ENCODE measurements around the gene IMPA2.
"Not testable (repeated sequence)": the region's sequence is repeated elsewhere in the genome, so short reads cannot be mapped to it uniquely, and the experiment has no call there.

The IMPA2 gene

DNA sequence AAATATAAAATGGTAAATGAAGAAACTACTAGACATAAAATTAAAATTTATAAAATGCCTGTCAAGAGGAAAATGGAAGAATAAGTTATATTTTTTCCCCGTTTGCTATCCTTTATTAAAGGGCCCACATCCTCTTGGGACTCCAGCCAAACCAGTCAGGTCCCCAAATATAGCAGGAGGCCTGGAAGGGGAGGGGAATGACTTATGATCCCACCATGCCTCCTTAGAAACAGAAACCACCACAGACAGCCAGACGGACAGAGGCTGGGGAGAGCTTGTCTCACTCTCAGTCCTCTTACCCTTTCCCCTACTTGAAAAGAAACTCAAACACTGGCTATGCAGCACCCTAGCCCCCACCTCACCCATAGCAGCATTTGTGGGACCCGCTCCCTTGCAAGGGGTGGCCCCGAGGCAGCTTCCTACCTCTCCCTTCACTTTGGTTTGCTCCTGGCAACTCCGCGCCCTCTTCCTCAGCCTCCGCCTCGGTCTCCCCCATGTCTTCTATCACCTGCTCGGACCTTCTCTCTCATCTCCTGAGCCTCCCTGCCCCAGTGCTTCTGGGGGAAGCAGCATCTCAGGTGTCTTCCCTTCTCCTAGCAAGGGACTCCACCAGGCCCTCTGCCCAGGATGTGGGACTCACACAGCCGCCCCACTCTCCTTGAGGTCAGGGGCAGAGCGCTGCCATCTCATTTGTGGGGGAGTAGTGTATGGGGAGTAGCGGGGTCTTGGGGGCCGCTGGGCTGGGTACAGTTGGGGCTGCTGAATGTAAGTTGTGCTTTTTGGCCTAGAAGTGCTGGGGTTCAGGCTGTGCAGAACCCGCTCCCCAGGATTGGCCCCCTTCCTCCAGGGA lies 75.0 kb downstream of the IMPA2 start:
- H3K27me3 ChIP-seq (ENCODE audit: low read depth), result no peaks in the 10 kb centered on the region; the same call in 1 of the 2 replicates
- no peak for DNase-seq (ENCODE audit: low spot score in 2 of 2)
- no peak overlapping the region for H3K4me3 ChIP-seq
- no peaks in the 10 kb centered on the region for H3K4me1 ChIP-seq
- no peaks in the 10 kb centered on the region for H3K36me3 ChIP-seq (replicated peaks)
- in situ Hi-C loops (cut with MboI; ENCODE audit: low sequenced_read_pairs), result no loop called here
- H3K9me3 ChIP-seq, result no peaks in the 10 kb centered on the region

DNA sequence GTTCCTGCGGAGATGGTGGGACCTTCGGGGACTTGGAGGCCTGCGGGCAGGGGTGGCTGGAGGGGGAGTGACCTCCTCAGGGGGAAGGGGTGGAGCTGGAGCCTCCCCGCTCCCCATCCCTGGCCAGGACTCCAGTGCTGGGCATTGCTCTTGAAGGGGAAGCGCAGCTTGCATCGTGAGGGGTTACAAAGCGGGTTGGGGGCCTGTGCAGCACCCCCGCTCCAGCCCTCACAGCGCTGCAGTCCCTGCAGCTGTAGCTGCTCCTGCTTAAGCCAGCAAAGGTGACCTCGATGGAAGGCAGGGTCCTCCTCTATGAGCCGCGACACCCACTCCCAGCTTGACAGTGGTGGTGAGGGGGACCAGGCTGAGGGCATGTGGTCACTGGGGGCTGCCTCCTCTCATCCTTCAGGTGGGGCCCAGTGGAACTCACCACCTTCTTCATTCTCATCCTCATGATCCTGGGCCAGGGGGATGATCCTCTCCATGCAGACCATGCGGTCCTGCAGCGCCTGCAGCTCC lies 75.6 kb downstream of the IMPA2 start:
- Histone ChIP-seq H3K9me3 (no peaks in the 10 kb centered on the region), H3K36me3 (replicated peaks) (no peaks in the 10 kb centered on the region), H3K4me3 (no peak overlapping the region), H3K4me1 (no peaks in the 10 kb centered on the region), H3K27me3 (ENCODE audit: low read depth) (no peaks in the 10 kb centered on the region; the same call in 1 of the 2 replicates)
- in situ Hi-C loops (cut with MboI; ENCODE audit: low sequenced_read_pairs), result no loop called here
- DNase-seq (ENCODE audit: low spot score in 2 of 2), result no peak

DNA sequence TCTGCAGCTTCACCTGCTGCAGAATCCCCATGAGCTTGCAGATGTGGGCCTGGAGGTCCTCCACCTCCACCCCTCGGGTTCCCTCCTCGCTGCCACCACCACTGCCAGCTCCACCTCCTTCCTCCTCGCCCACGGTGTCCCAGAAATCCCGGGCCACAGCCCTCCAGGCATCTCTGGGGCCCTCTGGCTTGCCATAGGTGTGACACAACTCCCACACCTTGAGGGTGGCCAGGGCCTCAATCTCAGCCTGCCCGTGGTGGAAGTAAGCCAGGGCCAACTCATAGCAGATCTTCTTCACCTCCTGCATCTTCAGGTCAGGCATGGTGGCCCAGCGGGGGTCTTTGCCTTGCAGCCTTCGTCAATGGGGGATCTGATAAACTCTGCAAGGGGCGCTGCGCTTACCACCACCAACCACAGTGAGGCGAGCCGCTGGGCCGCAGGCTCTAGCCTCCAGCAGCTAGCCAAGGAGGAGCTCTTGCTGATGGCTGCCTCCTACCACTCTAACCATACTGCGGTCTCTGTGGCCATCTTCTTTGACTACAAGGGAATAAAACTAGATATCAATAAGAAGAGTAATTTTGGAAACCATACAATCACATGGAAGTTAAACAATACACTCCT lies 76.2 kb downstream of the IMPA2 start:
- in situ Hi-C loops (cut with MboI; ENCODE audit: low sequenced_read_pairs), result no loop called here
- H3K9me3 ChIP-seq, result no peaks in the 10 kb centered on the region
- no peaks in the 10 kb centered on the region; the same call in 1 of the 2 replicates for H3K27me3 ChIP-seq (ENCODE audit: low read depth)
- H3K4me3 ChIP-seq, result no peak overlapping the region
- no peaks in the 10 kb centered on the region for H3K36me3 ChIP-seq (replicated peaks)
- no peaks in the 10 kb centered on the region for H3K4me1 ChIP-seq
- no peak for DNase-seq (ENCODE audit: low spot score in 2 of 2)

DNA sequence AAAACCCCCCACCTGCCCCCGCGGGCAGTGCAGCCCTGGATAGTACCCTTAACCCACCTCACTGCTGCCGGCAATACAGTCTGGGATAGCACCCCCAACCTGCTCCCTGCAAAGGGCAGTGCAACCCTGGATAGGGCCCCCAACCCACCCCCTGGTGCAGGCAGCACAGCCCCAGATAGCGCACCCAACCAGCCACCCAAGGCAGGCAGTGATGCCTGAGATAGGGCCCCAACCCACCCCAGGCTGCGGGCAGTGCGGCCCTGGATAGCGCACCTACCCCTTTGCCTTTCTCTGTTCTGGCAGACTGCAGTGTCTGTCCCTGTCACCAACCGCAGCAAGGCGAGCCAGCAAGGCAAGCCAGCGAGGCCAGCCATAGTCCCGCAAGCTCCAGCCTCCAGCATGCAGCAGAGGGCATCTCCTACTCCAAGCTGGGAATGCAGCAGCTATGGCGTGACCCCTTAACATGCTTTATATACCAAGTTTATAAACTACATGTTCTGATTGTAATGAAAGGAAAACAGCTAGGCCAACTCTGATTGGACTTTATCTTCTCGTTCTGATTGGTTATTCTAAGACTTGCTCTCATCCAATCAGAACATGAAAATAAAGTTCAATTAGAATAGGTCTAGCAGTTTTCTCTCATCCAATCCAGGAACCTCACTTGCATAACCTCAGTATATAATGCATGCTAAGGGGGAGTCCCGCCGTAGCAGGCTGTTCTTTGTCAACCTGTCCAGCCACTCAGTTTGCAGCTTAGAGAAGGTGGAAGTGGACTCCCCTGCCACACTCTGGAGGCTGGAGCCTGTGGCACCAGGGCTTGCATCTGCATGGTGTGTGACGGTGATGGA lies 78.3 kb downstream of the IMPA2 start:
- no peaks in the 10 kb centered on the region for H3K4me1 ChIP-seq
- no peak for DNase-seq (ENCODE audit: low spot score in 2 of 2)
- no peak overlapping the region for H3K4me3 ChIP-seq
- in situ Hi-C loops (cut with MboI; ENCODE audit: low sequenced_read_pairs), result no loop called here
- no peaks in the 10 kb centered on the region for H3K9me3 ChIP-seq
- no peaks in the 10 kb centered on the region for H3K27me3 ChIP-seq (ENCODE audit: low read depth)
- no peaks in the 10 kb centered on the region for H3K36me3 ChIP-seq (replicated peaks)

DNA sequence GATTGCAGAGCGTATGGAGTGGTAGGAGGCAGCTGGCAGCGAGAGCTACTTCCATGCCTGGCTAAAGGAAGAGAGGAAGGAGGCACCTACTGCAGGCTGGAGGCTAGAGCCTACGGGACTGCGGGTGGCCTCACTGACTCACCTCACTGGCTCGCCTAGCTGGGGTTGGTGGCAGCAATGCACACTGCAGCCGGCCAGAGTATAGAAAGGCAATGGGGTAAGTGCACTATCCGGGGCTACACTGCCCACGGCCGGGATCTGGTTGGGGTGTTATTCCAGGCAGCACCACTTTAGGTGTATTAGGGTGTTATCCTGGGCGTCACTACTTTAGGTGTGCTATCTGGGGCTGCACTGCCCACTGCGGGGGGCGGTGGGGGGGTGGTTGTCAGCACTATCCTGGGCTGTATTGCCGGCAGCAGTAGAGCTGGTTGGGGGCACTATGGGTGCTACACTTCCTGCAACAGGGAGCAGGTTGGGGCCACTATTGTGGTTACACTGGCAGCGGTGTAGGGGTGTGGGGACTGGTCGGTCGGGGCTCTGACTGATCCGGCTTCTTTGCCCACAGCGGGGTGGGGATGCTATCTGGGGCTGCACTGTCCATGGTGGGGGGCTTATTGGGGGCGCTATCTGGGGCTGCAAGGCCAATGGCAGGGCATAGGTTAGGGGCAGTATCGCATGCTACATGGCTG lies 79.0 kb downstream of the IMPA2 start:
- Histone ChIP-seq H3K36me3 (replicated peaks) (no peaks in the 10 kb centered on the region), H3K9me3 (no peaks in the 10 kb centered on the region), H3K27me3 (ENCODE audit: low read depth) (no peaks in the 10 kb centered on the region), H3K4me3 (no peak overlapping the region), H3K4me1 (no peaks in the 10 kb centered on the region)
- in situ Hi-C loops (cut with MboI; ENCODE audit: low sequenced_read_pairs), result no loop called here
- no peak for DNase-seq (ENCODE audit: low spot score in 2 of 2)

DNA sequence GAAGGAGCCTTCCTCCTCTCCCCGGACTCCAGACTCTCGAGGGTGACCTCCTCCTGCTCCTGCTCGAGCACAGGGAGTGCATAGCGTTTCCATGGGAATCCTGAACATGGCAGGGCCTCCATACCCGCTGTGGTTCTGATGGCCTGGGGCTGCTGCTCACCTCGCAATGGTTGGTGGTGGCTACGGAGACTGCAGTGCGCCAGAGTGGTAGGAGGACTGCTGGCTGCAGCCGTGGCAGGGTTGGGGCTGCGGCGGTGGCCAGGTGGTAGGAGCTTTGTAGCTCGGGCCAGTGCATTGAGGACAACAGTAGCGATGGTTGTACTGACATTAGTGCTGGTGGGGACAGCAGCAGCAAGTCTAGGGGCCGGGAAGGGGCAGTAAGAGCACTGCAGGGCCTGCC lies 80.4 kb downstream of the IMPA2 start:
- Histone ChIP-seq H3K9me3 (no peaks in the 10 kb centered on the region), H3K4me3 (no peak overlapping the region), H3K27me3 (ENCODE audit: low read depth) (no peaks in the 10 kb centered on the region), H3K4me1 (no peaks in the 10 kb centered on the region), H3K36me3 (replicated peaks) (no peaks in the 10 kb centered on the region)
- no peak for DNase-seq (ENCODE audit: low spot score in 2 of 2)
- in situ Hi-C loops (cut with MboI; ENCODE audit: low sequenced_read_pairs), result no loop called here

DNA sequence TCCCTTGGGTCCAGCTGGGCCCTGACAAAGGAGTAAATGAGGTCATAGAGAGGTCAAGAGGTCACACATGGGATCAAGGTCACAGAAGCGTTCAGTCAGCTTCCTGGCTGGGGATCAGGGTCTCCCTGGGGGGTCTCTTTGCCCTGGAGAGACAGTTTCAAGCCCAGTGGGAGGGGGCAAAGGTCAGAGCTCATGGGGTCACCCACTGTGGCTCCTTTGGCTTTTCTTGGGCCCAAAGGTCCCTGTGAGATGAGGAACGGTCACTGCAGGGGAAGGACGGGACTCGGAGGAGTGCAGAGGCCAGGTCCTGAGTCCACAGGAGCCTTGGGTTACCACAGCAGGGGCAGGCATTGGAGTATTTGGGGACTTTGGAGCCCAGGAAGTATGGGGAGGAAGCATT lies 81.7 kb downstream of the IMPA2 start:
- H3K4me1 ChIP-seq, result no peaks in the 10 kb centered on the region
- H3K9me3 ChIP-seq, result no peaks in the 10 kb centered on the region
- no peak overlapping the region for H3K4me3 ChIP-seq
- no peaks in the 10 kb centered on the region for H3K36me3 ChIP-seq (replicated peaks)
- no peaks in the 10 kb centered on the region for H3K27me3 ChIP-seq (ENCODE audit: low read depth)
- DNase-seq (ENCODE audit: low spot score in 2 of 2), result no peak
- in situ Hi-C loops (cut with MboI; ENCODE audit: low sequenced_read_pairs), result no loop called here

DNA sequence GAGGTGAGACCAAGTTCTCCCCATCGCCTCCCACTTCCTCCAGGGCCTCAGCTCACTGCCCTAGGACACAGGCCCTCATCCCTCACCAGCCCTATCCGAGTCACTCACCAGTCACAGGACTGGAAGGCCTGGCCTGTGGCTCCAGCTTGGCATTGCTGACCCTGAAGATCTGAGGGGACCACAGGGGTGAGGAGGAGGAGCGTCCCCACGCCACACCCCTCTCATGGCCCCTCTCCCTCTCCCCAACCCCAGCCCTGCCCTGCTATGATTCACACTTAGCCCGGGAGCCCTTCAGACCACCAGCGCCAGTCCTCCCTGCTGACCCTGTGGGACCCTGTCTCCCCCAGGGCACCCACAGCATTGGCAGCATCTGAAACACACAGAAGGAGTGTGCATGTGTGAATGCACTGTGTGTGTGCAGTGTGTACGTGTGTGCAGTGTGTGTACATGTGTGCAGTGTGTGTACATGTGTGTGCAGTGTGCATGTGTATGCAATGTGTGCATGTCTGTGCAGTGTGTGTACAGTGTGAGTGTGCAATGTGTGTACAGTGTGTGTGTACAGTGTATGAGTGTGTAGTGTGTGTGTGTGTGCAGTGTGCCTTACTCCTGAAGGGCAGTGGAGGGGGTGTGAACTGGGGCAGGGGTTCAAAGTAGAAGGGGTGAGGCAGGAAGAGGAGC lies 82.9 kb downstream of the IMPA2 start:
- no peaks in the 10 kb centered on the region for H3K27me3 ChIP-seq (ENCODE audit: low read depth)
- H3K4me3 ChIP-seq, result no peak overlapping the region
- DNase-seq (ENCODE audit: low spot score in 2 of 2), result no peak
- H3K36me3 ChIP-seq (replicated peaks), result no peaks in the 10 kb centered on the region
- in situ Hi-C loops (cut with MboI; ENCODE audit: low sequenced_read_pairs), result no loop called here
- H3K4me1 ChIP-seq, result no peaks in the 10 kb centered on the region
- H3K9me3 ChIP-seq, result no peaks in the 10 kb centered on the region

DNA sequence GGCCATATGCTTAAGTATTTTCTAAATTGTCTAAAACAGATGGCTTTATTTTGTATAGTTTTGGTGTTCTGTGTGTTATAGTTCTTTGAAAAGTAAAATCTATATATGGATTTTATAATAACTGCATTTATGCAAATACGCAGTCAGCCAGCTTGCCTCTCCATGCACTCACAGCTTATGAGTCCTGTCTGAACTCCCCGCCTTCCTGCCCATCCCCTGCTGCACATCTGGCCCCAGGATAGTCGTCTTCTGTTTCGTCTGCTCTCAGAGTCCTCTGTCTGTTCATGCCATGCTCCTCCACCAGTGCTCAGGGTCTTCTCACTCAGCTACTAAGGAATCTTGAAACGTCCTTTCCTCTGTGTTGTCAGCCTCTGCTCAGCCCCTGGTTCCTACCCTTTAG lies 84.1 kb downstream of the IMPA2 start:
- Histone ChIP-seq H3K27me3 (ENCODE audit: low read depth) (no peaks in the 10 kb centered on the region), H3K4me3 (no peak overlapping the region), H3K4me1 (no peaks in the 10 kb centered on the region), H3K9me3 (no peaks in the 10 kb centered on the region), H3K36me3 (replicated peaks) (no peaks in the 10 kb centered on the region)
- in situ Hi-C loops (cut with MboI; ENCODE audit: low sequenced_read_pairs), result no loop called here
- DNase-seq (ENCODE audit: low spot score in 2 of 2), result no peak

DNA sequence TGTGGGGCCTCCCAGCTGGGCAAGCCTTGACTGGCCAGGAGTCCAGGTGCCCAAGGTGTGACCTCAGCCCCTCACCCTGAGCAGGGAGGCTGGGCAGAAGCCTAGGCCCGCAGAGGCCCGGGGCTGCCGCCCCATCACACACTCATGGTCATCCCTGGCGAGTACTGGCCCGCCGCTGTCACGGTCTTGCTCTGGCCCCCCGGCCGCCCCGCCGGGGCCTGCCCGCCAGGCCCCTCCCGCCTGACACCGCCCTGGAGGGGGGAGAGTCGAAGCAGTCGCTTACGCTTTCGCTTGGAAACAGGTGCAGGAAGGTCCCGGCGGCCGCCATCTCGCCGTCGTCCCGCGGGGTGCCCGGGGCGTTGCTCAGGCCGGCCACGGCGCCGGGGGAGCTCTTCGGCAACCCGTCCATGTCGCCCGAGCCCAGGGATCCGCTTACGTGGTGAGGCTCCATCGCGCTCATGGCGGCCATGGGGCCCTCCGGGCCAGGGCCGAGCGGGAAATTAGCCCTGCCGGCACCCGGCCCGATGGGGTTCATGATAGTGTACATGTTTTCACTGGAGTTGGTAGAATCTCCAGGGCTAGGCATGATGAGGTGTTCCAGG lies 85.7 kb downstream of the IMPA2 start:
- Histone ChIP-seq H3K4me1 (no peaks in the 10 kb centered on the region), H3K27me3 (ENCODE audit: low read depth) (peaks cover 3% of the 10 kb centered on the region; the same call in 1 of the 2 replicates), H3K4me3 (no peak overlapping the region), H3K36me3 (replicated peaks) (no peaks in the 10 kb centered on the region), H3K9me3 (no peaks in the 10 kb centered on the region)
- in situ Hi-C loops (cut with MboI; ENCODE audit: low sequenced_read_pairs), result no loop called here
- no peak for DNase-seq (ENCODE audit: low spot score in 2 of 2)

DNA sequence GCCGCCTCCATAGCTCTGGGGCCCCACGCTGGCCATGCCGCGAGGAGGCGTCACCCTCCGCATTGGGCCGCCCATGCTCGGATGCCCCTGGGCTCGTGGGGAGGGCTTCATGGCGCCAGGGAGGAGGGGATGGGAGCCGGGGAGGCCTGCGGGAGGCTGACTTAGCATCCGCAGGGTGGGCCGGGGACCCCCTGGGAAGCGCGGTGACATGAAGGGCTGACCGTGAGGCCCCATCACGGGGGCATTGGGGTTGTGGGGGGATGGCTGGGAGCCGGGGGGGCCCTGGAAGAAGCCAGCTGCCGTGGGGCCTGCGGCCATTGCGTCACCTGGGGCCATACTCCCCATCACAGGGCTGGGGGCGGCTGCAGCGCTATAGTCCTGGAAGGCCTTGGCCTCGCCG lies 86.4 kb downstream of the IMPA2 start:
- in situ Hi-C loops (cut with MboI; ENCODE audit: low sequenced_read_pairs), result no loop called here

DNA sequence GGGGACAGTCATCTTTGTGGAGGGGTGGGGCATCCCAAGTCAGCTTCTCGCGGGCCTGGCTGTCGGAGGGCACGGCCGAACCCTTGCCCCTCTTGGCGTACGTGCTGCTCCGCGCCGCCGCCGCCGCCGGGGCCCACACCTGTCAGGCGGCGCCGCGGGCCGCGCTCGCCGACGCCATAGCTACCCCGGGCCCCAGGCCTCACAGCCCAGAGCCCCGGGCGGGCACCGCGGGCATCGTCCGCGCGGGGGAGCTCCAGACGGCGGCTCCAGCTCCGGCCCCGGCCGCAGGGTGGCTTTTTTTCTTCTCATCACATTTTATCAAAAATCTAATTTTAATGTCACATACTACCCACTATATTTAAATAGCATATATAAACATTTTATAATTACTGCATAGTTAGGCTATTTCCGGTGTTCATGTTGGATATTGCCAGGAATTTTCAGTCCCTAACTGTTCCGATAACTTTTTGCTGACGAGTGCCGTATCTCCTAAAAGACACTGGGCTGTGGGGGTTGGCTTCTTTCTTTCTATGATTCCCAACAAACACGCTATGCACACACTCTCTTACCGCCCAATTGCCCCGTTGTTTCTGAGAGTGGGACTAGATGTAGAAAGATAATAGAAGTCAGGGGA lies 87.1 kb downstream of the IMPA2 start:
- H3K4me3 ChIP-seq; in situ Hi-C loops (cut with MboI; ENCODE audit: low sequenced_read_pairs); H3K27me3 ChIP-seq (ENCODE audit: low read depth); H3K4me1 ChIP-seq; H3K9me3 ChIP-seq; H3K36me3 ChIP-seq (replicated peaks); DNase-seq (ENCODE audit: low spot score in 2 of 2): not testable (repeated sequence)

More for the DNA sequence above, 86.4 kb downstream of the IMPA2 start:
- Histone ChIP-seq H3K9me3 (no peaks in the 10 kb centered on the region), H3K4me1 (no peaks in the 10 kb centered on the region), H3K4me3 (no peak overlapping the region), H3K36me3 (replicated peaks) (no peaks in the 10 kb centered on the region), H3K27me3 (ENCODE audit: low read depth) (peaks cover 5% of the 10 kb centered on the region; the same call in 1 of the 2 replicates)
- no peak for DNase-seq (ENCODE audit: low spot score in 2 of 2)

Data from HAP-1 (cell line).